HG03575 (cell line): ENCODE data around the gene CCNY.

Experiments used
- ATAC-seq: cut with Tn5 transposase; IDR thresholded peaks from one replicate; pipeline ENCODE4 v1.9.1; 2021; ENCODE audit not compliant: unreplicated experiment, insufficient number of reproducible peaks, low FRiP score; ENCODE audit errors: extremely low read depth

Gene CCNY

DNA sequence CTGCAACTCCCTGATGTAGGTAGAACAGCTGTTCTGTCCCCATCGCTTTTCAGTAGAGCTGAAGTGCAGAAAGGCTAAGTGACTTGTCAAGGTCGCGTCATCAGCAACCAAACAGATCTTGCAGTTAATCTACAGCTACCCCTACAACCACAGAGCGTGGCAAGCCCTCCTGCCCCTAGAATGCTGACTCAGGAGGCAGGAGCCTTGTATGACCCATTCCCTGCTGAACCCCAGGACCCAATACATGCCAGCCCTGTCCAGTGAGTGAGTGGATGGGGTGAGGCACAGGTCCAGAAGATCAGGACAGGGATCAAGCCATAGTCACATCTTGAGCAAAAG lies 242.3 kb downstream of the CCNY start:
- ATAC-seq = no peak

DNA sequence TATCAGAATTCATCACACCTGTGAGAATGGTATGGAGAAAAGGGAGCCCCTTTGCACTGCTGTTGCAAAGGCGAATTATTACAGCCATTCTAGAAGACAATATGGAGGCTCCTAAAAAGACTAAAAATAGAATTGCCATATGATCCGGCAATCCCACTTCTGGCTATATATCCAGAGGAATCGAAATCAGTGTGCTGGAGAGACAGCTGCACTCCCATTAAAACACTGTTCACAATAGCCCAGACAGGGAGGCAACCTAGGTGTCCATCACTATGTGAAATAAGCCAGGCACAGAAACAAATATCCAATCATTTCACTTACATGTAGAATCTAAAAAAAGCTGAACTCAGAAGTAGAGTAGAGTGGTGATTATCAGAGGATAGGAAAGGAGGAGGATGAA lies 242.8 kb downstream of the CCNY start:
- ATAC-seq = no peak

DNA sequence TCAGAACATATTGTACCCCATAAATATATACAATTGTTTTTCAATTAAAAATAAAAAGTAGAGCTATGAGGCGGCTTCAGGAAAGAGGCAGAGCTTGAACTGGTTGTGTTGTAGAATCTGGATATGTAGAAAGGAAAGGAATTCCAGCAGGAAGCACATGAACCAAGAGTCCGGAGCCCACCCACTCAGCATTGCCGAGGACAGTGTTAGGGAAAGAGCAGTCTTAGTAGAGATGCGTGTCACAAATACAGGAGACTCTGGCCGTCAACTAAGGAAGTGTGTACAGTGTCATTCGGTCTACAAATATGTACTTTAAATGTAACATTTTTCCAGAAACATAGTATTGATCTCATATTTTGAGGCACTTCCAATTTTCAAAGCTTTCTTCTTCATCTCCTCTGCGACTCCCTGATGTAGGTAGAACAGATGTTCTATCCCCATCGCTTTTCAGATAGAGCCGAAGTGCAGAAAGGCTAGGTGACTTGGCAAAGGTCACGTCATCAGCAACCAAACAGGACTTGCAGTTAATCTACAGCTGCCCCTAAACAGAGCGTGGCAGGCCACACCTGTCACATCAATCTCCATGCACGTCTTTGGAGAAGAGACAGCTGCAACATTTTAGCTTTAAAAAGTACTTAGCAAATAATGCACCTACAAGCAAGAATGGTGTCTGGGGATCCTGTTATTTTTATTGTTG lies 243.6 kb downstream of the CCNY start:
- ATAC-seq = no peak

- no peak for ATAC-seq
These were observed 244.1 kb downstream of the CCNY start for GRCh38 chr10:35580423-35580770.

GRCh38 chr10:35581655-35582054 lies 245.3 kb downstream of the CCNY start:
- ATAC-seq = no peak

- no peak for ATAC-seq
These were observed 248.6 kb downstream of the CCNY start for GRCh38 chr10:35584946-35585345.

- no peak for ATAC-seq
These were observed 249.0 kb downstream of the CCNY start for GRCh38 chr10:35585356-35585755.

GRCh38 chr10:35585903-35586535 lies 249.7 kb downstream of the CCNY start:
- no peak for ATAC-seq

GRCh38 chr10:35588836-35589235 lies 252.5 kb downstream of the CCNY start:
- ATAC-seq = no peak

GRCh38 chr10:35592441-35592840 lies 256.1 kb downstream of the CCNY start:
- ATAC-seq = no peak

DNA sequence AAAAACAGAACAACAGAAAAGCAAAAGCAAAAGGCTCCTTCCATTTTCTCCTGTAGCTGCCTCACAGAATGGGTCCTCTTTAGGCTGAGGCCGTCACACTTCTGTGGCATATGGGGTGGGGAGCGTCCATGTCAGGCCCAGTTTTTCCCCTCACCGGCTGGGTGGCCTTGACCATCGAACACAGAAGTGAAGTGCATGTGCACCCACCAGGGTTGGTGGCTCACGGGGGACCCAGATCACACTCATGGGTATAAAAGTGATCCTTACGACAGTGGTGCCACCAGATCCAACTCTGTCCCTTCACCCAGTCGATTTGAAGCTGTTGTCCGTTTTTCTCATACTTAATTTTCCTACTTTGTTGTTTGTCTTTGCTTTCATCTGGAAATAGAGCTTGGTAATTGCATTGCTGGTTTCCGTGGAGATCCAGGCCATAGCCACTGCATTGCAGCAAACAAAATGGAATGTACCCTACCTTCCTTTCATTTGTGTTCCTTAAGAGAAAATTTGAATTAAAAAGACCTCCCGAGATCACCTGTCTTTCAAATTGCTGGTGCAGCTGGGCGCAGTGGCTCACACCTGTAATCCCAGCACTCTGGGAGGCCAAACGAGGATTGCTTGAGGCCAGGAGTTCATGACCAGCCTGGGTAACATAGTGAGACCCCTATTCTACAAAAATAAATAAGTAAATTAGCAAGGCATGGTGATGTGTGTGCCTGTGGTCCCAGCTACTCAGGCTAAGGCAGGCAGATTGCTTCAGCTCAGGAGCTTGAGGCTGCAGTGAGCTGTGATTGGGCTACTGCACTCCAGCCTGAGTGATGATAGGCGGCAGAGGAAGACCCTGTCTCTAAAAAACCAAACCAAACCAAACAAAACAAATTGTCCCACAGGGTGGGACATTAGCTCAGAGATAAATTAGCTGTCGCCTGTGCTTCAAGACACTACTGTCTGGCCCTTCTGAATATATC lies 258.1 kb downstream of the CCNY start:
- ATAC-seq = no peak

- no peak for ATAC-seq
These were observed 258.8 kb downstream of the CCNY start for GRCh38 chr10:35595106-35595505.

- ATAC-seq = no peak
These were observed 262.1 kb downstream of the CCNY start for GRCh38 chr10:35598379-35598778.

GRCh38 chr10:35600193-35600592 lies 263.9 kb downstream of the CCNY start:
- ATAC-seq = no peak

DNA sequence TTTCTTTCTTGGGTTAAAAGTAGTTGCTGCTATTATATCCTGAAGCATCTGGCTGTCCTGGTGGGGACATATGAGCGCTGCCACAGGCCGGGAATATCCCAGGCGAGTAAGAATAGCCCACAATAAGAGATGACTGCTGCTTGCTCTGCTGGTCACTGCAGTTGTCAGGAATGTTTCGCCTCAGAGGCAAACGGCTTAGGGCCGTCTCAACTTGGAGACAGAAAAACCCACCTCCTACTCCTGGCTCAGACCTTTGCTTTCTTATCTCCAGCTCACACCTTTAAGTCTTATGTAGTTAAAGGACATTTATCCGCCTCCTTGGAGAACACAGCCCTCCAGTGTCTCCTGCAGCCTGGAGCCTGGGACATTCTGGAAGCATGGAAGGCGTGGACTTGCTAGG lies 268.9 kb downstream of the CCNY start, which contains the start of gene GJD4:
GJD4 (plus strand) TSS at position 151 of the 400 bp plus-strand sequence; CDS start at position 378, 227 bp downstream.
- no peak for ATAC-seq

DNA sequence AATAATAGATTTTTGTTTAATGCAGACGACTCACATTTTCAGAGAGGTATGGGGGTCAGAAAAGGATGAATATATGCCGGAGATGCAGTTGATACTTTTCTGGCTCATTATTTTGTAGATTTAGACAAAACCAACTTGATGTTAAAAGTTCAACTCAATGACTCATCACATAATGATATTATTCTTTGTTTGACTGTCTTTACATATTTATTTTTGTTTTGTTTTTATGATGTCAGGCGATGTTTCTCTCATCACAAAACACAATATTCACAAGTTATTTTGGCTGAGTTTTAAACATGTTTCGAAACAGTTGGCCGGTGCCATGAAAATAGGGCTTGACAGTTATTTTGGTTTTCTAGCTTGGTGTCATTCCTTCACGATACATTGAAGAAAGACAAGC lies 270.1 kb downstream of the CCNY start:
- ATAC-seq = no peak

GRCh38 chr10:35607475-35608327 lies 271.4 kb downstream of the CCNY start:
- no peak for ATAC-seq

- no peak for ATAC-seq
These were observed 272.0 kb downstream of the CCNY start for GRCh38 chr10:35608328-35608672.

DNA sequence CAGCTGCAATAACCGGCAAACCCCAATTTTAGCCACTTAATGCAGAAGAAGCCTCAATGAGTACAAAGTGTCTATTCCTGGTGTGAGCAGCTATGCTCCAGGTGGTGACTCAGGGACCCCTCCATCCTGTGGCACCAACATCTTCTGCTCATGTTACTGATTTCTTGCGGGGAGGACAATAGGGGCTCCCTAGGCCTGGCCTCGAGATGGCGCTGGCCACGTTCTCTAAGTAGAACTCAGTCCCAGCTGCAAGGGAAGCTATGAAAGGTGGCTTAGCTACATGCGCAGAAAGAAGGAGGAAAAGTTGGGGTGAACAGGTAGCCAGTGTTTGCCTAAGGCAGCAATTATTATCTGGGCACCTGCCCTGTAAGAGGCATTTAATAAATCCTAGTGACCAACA lies 275.4 kb downstream of the CCNY start:
- ATAC-seq = no peak
